LoVo (cell line): ENCODE results near the gene KCNQ1.

Experiments
- DNase-seq: peaks from one replicate; pipeline ENCODE4 v3.0.0-alpha.2; 2016; ENCODE audit warnings: low spot score

Gene KCNQ1

DNA sequence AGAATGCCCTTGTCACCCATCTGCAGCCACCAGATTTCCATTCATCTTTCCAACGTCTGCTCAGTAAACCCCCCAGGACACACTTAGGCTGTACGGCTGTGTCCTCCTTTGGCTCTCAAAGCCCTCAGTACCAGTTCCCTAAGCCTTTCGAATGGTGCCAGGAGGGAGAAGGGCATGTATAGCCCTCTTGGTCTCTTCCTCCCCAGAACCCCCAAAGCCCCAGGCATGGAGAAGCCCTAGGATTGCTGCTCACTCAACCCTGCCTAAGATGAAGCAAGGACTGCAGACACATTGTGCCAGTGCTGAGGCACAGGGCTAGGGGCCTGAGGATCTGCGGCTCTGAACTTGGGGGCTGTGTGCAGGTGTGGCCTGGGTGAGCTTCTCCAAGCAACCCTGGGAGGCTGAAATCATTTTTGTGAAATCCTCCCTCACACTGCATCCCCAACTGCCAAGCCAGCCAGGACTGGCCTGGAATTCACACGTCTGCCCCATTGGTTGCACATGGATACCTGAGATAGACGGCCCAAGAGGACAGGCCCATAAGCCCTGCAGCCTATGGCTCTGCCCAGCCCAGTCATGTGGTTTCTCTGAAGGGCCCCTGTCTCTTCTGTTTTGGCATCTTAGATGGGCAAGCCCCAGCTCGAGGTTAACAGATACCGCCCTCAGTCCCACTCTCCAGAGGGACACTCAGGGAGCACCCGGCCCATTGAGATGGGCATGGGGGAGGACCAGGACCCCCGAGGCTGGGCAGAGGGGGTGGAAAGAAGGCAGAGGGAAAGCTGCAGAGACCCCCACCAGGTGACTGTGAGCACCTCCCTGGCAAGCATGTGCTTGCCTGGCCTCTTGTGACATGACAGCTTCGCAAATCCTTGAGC, 221.0 kb downstream of the KCNQ1 start:
- DNase-seq = no peak

DNA sequence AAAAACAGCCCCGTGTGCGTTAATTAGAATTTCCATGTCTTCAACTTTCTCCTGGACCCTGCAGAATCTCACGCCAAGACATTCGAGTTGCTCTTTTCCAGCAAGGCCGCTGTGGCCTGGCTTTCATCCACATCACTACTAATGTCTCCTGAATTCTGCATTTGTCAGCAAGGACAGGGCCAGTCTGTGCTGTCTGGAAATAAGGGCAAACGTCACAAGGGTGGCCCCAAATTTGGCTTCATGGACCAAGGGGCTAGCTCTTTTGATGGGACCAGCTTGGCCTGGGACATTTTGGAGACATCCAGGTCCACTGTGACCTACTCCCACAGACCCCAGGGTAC, 221.6 kb downstream of the KCNQ1 start:
- no peak for DNase-seq

DNA sequence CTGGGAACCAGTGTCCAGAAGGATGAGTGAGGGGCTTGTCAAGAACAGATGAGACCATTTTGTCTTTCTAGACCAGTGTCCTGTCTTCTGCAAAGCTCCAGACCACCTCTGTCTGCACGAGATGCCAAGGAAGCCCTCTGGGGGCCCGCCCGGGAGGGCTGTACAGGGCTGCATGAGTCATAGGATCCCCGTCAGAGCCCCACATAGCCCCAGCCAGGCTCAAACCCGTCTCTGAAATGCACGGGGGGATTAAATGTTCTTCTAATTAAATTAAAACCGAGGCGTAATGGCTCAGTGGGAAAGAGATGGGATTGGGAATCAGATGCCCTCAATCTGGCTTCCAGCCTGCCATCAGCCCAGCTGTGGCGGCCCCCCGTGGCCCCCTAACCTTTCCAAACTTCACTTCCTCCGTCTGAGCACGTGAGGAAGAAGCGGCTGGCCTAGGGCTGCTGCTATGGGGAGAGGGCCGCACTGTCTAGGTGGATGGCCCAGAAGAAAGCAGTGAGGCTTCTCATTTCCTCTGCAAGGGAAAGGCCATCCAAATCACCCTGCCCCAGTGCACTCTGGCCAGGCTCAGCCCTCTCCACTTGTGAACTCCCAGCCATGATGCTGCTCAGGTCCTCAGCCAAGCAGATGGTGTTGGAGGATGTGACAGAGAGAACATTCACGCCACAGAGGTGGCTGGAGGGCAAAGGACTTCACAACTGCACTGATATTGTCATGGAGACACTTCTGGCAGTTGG, 222.2 kb downstream of the KCNQ1 start:
- no peak for DNase-seq

DNA sequence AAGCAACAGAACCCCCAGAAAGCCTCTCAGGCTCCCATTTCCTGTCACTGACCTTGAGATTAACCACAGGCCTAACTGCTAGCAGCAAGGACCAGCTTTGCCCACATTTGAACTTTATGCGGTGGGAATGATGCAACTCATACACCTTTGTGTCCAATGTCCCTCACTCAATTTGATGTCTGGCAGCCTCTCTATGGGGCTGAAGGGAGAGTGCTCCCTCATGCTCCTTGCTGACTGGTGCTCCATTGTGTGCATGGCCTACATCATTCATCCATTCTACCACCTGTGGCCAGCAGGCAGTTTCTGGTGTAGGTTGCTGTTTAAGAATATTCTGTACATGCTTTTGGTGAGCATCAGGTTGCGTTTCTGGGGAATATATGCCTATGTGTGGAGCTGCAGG, 223.1 kb downstream of the KCNQ1 start:
- DNase-seq = no peak

DNA sequence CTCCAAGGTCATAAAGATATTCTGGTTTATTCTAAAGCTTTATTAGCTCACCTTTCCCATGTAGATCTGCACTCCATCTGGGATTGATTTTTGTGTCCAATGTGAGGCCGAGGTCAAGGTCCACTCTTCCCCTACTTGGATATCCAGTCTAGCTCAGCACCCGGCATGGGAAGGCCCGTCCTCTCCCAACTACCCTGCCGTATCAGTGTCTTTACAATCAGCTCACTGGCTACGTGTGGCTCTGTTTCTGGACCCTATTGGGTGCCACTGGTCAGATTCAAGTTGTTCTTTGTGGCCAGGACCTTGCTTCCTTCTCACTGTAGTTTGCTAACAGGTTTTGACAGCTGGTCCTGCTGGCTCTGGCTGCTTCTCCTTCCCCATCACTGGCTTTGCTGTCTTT, 224.1 kb downstream of the KCNQ1 start:
- DNase-seq = no peak

DNA sequence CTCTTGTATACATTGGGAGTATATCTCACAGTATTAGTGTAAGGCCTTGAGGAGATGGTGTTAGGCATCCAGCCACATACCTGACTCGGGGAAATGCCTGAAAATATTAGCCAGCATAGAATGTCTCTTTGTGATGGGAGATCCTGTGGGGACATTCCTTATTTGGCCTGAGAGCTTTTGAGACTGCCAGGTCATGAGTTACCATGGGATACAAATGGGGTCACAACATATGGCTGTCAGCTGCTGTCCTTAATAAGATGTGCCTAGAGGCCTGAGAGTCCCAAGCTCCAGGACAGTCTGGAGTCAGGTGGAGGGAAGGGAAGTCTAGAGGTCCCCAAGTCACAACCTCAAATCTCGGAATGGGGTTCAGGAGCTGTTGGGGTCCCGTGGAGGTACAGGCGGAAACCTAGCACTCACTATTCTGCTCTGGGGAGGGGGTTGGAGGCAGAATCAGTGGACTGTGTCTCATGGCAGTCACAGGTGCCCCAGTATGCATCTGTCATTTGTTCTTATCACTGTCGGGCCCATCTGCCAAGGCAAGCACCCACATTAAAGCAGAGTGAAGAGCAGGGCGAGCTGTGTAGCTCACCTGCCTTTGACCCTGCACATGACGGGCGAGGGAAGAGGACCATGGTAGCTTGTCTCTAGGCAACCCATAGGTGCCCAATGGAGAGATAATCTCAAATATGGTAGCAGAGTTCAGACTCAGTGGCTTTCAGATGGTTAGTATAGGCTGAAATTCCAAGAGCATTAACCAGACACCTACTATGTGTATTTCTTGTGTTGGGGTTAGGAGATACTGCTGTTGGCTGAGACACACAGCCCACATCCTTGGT, 225.0 kb downstream of the KCNQ1 start:
- no peak for DNase-seq

DNA sequence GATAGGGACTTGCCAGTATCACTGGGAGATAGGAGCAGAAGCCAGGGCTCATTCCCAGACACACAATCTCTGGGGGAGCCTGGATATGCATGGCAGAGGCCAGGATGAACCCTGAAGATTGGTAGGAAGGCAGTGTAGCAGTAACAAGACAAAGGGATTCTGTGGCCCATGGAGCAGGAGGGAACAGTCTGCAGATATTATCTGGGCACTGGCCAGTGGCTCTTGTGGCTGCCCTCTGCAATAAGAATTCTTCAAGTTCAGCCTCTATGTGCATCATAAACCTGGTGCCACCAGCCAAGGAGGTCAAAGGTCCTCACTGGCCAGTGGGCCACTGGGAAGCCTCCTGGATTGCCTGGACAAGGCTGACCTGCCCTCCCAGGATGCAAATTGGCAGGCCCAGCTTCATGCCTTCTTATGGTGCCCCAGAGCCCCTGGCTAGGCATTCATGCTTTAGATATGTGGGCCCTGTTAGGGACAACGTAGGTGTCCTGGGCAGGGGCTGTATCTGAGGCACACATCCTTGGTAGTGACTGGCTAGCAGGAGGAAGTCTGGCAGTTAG, 225.8 kb downstream of the KCNQ1 start:
- no peak for DNase-seq

DNA sequence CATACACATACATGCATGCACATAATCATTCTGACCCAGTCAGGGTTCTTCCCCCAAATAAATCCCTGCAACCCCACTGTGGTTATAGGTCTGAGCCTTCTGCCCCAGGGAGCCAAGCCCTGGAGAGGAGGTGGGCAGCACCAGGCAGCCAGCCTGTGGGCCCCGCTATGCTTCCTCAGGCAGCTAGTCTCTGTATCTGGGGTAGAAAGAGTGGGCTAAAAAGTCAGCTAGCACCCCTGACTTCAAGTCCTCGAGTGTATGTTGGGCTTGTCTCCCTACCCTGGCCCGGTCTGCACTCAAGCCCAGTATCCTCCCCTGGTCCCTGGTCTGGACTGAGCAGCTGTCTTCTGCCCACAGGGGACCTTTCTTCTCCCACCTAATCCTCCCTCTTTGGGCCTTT, 226.9 kb downstream of the KCNQ1 start:
- no peak for DNase-seq

DNA sequence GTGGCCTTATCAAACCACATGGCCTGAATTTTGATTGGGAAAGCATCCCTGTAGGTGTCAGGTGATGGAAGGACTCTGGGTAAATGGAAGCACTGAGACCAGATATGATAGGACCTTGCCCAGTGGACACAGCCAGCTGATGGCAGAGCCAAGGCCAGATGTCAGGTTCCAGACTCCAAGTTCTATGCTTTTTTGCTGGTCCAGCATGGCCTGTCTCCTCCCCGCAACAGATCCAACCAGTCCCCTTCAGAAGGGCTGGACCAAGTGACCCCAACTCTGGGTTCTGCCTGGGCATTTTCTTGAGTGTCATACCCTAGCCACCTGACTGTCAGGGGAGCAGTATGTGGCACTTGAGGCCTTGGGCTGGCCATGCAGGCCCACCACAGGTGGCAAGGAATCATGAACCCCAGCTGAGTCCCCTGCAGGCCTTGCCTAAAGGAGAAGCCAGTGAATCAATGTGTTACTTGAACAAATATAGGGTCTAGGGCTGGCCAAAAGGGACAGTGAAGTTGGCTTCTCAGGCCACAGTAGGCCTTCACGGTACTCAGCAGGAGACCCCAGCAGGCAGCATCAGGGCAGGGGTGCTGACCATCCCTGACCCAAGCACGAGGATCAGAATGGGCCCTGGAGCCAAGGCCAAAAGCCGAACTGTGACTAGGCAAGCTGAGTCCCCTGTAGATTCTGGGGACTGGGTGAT, 227.9 kb downstream of the KCNQ1 start:
- DNase-seq = no peak

DNA sequence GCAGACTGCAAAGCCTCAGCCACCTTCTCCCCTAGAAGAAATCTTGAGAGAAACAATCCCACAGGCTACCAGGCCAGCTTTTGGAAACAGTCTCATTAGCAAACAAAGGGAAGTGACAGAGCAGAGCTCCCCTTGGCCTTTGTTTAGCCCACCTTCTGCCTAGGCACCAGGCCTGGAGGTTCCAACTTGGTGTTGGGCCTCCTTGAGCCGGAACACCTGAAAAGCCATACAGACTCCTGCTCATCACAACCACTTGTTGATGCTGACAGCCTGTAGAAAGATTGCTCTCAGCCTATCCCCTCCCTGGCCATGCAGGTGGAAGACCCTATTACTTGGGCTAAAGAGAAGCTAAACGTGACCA, 228.4 kb downstream of the KCNQ1 start:
- no peak for DNase-seq

DNA sequence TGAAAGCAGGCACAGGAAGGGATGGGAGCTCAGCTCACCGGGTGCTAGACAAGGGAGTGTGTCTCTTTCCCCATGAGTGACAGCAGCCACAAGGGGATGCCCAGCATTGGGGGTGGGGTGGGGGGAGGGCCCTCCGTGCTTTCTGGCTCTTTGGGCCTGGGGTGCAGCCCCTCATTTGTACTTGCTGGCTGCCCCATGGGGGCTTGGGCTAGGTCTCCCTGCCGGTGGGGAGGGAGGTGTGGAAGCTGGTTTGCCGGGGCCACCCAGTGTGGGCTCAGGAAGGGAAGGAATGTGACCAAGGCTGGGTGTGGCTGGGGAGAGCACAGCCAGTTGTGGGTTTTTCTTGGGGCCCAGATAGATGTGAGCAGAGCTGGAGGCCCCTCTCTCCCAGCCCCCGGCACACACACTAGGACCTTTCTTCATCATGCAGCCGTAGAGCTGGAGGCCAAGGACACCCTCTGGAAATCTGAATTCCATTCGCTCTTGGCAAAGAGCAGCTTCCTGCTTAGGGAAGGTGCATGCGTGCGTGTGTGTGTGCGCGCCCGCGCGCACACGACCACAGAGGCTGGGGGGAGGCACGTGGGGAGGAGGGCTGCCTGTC, 229.2 kb downstream of the KCNQ1 start:
- DNase-seq = no peak

DNA sequence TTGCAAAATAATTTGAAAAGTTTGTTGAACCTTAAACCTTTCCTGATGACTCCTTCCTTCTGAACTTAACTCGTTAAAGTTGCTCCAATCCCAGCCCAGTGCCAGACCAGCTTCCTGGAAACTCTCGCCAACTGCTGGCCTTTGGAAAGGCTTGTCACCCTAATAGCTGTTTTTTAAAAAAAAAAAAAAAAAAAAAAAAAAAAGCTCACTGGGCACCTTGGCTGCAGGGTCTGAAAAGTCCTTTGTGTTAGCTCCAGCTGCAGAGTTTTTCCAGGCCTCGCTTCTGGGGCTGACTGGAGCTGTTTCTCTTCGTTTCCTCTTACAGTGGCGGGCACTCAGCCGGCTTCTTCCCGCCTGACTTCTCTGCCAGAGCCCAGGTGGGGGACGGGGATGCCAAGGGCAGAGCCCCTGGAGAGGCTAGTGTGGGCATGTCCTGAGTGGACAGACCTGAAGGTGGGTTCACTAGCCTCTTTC, 229.9 kb downstream of the KCNQ1 start:
- no peak for DNase-seq

DNA sequence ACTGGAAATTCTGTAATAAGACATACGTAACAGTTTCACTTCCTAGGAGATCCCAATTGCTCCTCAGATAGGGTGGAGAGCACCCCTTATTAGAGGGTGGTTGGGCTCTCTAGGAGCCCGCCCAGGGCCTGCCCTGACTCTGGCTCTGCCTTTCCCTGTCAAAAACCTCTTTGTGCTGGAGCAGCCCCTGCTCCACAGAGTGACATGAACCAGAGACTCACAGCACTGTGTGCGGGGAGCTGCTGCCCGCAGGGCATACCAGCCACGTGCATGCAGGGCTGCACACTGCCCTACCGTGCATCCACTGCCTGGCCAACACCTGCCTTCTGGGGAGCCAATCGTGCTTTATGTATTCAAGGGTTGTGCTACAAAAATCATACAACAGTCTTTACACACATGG, 230.7 kb downstream of the KCNQ1 start:
- DNase-seq = no peak

DNA sequence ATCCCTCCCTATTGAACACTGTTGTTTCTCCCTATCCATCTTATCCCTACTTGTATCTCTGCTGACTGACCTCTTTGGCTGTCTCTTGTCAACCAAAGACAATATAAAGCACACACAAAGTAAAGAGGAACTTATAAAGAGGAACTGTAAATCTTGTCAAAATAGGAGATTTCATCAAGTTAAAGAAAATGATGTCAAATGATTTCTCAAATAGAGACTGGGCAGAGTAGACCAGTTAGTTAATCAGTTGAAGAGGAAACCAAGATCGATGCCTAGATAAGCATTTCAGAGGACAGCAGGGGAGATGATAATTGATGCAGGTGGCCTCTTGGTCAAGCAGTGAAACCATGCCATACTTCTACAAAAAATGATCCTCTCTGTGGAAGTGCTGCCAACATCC, 232.3 kb downstream of the KCNQ1 start:
- DNase-seq = no peak

DNA sequence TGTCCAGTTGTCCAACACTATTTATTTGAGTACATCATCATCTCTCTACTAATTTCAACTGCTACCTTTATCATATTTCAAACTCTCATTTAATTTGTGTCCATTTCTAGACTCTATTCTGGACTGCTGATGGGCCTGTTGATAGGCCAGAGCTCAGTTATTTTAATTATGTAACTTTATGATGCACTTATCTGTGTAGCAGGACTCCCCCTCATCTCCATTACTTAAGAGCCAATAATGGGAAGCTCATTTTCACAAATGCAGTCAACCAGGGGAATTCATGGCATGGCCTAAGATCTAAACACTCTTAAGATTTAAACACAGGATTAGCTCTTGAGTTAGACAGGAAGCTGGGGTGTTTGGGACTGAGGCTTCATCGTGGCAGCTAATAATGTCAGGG, 233.6 kb downstream of the KCNQ1 start:
- no peak for DNase-seq

DNA sequence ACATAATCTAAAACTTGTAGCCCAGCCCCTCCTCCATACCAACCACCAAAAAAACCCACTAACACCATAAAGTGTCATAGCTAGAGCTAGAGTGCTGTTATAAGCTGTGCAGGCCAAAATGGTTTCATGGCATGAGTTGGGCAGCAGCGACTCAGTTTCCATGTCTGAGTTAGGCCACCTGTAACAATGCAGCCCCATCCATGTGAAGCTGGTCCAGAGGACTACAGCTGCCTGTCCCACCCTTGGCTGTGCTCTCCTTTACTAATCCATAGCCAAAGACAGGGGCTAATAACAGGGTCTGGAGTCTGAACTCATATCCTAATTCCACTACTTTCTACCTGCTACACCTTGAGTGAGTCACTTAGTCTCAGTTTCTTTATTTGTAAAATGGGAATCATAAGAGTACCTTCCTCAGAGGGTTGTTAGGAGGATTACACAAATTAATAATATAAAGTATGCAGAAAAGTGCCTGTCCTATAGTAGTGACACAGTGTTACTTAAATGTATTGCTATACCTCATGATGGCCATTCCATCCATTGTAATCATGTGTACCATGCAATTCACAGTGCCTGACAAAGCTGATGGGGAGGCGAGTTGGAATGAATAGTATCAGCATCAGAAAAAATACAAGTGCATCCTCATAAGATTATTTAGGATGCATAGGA, 234.3 kb downstream of the KCNQ1 start:
- no peak for DNase-seq

DNA sequence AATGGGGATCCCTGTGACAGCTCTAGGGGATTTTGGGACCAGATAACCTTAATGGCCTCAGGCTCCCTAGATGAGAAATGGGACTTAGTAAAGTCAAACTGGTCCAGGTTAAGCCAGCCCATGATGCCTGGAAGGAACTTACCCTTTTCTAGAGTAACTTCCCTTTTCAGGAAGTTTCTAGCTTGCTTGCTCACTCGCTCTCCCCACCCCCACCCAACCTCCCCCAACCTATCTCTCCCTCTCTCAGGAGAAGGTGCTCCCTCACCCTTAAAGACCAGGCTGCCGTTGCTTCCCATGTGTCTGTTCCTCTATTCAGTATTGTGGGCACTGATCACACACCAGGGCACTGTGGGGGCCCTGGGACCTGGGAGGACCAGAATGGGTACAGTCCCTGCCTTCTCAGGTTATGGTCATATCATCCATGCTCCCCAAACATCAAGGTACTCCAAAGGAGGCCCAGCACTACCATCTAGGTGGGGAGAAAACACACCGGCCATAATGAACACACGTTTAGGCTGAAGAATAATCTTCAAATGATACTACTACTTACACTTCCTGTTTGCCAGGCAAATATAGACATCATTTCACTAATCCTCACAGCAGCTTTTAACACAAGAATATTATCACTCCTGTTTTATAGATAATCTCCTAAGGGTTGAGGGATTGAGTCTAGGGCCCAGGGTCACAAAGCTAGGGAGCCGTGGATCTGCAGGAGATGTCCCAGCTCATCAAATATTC, 236.8 kb downstream of the KCNQ1 start:
- DNase-seq = no peak

DNA sequence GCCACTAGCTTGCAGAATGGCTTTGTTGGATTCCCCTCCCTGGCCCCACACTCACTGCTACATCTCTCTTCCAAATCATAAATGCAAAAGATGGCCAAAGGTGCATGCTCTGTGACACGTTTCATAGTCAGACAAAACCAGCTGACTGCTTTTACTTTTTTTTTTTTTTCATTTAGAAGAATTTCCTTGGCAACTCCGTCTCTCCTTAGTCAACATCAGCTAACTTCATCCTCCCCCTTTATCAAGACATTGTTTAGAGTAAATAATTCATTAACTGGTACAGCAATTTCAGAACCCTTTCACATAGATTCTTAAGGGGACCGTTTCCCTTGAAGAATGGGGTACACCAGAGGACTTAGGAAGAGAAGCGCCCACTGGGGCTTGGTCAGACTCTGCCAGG, 239.0 kb downstream of the KCNQ1 start:
- DNase-seq = no peak

DNA sequence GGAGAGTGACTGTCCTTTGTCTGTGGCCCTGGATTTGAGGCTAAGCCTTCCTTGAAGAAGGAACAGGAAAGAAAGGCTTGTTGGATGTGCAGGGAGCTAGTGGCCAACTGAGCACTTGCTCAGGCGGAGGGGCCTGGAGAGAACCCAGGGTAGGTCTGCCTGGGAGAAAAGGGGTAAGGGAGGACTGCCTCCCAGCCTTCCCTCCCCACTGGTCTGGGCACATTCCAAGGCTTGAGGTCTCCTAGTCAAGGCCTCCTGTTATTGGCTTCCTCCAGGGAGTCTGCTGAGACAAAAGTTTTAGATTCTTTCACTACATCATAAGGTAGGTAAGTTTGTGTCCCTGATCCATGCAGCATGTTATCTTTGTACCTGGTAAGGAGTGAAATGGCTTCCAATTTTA, 239.8 kb downstream of the KCNQ1 start:
- no peak for DNase-seq

DNA sequence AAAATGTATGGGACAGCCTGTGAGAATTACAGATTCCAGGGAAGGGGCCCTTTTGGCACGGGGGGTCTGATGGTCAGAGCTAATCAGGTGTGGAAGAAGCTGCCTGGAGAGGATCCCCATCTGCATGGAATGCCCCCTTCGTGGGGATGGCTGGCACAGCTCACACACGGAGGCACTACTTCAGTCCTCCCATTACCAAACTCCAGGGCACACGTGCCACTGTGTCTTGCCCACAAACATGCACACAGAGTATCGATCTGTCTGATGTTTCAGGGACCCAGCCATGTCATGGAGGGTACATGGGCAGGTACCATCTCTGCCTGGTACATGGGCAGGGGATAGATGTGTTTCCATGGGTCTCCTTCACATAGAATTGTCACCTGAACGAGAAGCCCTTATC, 240.2 kb downstream of the KCNQ1 start:
- DNase-seq = no peak
